22Rv1 (cell line): ENCODE measurements around the gene CSF3.

Experiments used
- CTCF ChIP-seq: fragments of 450-650 bp; IDR thresholded peaks from 2 replicates; pipeline ENCODE4 v1.5.1; 2017; ENCODE audit warnings: mild to moderate bottlenecking
- ZFX ChIP-seq: fragments of 450-650 bp; IDR thresholded peaks from 2 replicates; pipeline ENCODE4 v1.6.1; 2017; ENCODE audit warnings: antibody characterized with exemption, borderline replicate concordance

GRCh38 chr17:40062329-40063186, 47.3 kb downstream of the CSF3 start, which contains the start of gene THRA:
- TF ChIP-seq CTCF (peak; percentile 75), ZFX (no peak)
